ENCODE results near the gene P2RY8.
A peak's percentile ranks its signal among the peaks of the same experiment; 100 is the strongest.
"Not testable (repeated sequence)": the region's sequence is repeated elsewhere in the genome, so short reads cannot be mapped to it uniquely, and the experiment has no call there.

The P2RY8 gene

GRCh38 chrX:1475481-1475880 lies 61.5 kb downstream of the P2RY8 start:
- H3K4me3 ChIP-seq = no peak overlapping the region
- H3K27ac ChIP-seq = no peak overlapping the region

GRCh38 chrX:1474593-1474992 lies 62.4 kb downstream of the P2RY8 start:
- H3K4me3 ChIP-seq, H3K27ac ChIP-seq: not testable (repeated sequence)

GRCh38 chrX:1472975-1473374 lies 64.0 kb downstream of the P2RY8 start:
- Histone ChIP-seq H3K4me3 (no peak overlapping the region), H3K27ac (no peak overlapping the region)

GRCh38 chrX:1468250-1468772 lies 68.7 kb downstream of the P2RY8 start:
- Histone ChIP-seq H3K4me3 (no peak overlapping the region), H3K27ac (peak overlapping the region in 10 of 21 experiments; percentile 5 to 81 (median 60))

- H3K4me3 ChIP-seq = peak overlapping the region in 1 of 7 experiments; percentile 9
- peak overlapping the region in 13 of 21 experiments; percentile 6 to 81 (median 58) for H3K27ac ChIP-seq
Observed at GRCh38 chrX:1466971-1467561, 69.9 kb downstream of the P2RY8 start.

GRCh38 chrX:1466232-1466661 lies 70.7 kb downstream of the P2RY8 start:
- Histone ChIP-seq H3K27ac (peak overlapping the region in 3 of 21 experiments; percentile 51 to 81 (median 77)), H3K4me3 (no peak overlapping the region)

- H3K4me3 ChIP-seq = no peak overlapping the region
- H3K27ac ChIP-seq = peak overlapping the region in 6 of 21 experiments; percentile 26 to 85 (median 64)
Observed at GRCh38 chrX:1465286-1466231, 71.4 kb downstream of the P2RY8 start.

- Histone ChIP-seq H3K4me3 (no peak overlapping the region), H3K27ac (peak overlapping the region in 8 of 21 experiments; percentile 17 to 87 (median 64))
Observed at GRCh38 chrX:1464971-1465285, 72.1 kb downstream of the P2RY8 start.

GRCh38 chrX:1464041-1464970 lies 72.7 kb downstream of the P2RY8 start:
- Histone ChIP-seq H3K4me3 (no peak overlapping the region), H3K27ac (peak overlapping the region in 8 of 21 experiments; percentile 17 to 87 (median 64))

- Histone ChIP-seq H3K27ac (peak overlapping the region in 10 of 21 experiments; percentile 50 to 87 (median 70)), H3K4me3 (no peak overlapping the region)
Observed at GRCh38 chrX:1463581-1463980, 73.4 kb downstream of the P2RY8 start.

- H3K4me3 ChIP-seq = no peak overlapping the region
- peak overlapping the region in 11 of 21 experiments; percentile 30 to 87 (median 68) for H3K27ac ChIP-seq
Observed at GRCh38 chrX:1462596-1463251, 74.3 kb downstream of the P2RY8 start.

GRCh38 chrX:1462110-1462509 lies 74.9 kb downstream of the P2RY8 start:
- H3K4me3 ChIP-seq = no peak overlapping the region
- H3K27ac ChIP-seq = peak overlapping the region in 9 of 21 experiments; percentile 21 to 87 (median 63)

GRCh38 chrX:1455948-1456280 lies 81.1 kb downstream of the P2RY8 start:
- H3K4me3 ChIP-seq = no peak overlapping the region
- no peak overlapping the region for H3K27ac ChIP-seq

- Histone ChIP-seq H3K27ac (peak overlapping the region in 9 of 21 experiments; percentile 43 to 73 (median 56)), H3K4me3 (peak overlapping the region; percentile 35 to 86 (median 51))
Observed at GRCh38 chrX:1453951-1454785, 82.8 kb downstream of the P2RY8 start.

GRCh38 chrX:1453395-1453783 lies 83.6 kb downstream of the P2RY8 start:
- Histone ChIP-seq H3K4me3 (peak overlapping the region; percentile 50 to 86 (median 54)), H3K27ac (peak overlapping the region in 20 of 21 experiments; percentile 60 to 96 (median 86))

- Histone ChIP-seq H3K27ac (peak within 1 kb of the TSS; percentile 58 to 96 (median 86)), H3K4me3 (peak within 1 kb of the TSS; percentile 64 to 90 (median 83))
Observed at GRCh38 chrX:1452516-1453394, 84.2 kb downstream of the P2RY8 start, which contains the start of gene ASMTL. TSS of gene ASMTL (minus strand) at chrX:1452909. CDS start at chrX:1452840, 69 bp downstream.

Data from skin epidermis (tissue), 12 donors.